Measurements from ENCODE around the gene EPHA8.

DNA sequence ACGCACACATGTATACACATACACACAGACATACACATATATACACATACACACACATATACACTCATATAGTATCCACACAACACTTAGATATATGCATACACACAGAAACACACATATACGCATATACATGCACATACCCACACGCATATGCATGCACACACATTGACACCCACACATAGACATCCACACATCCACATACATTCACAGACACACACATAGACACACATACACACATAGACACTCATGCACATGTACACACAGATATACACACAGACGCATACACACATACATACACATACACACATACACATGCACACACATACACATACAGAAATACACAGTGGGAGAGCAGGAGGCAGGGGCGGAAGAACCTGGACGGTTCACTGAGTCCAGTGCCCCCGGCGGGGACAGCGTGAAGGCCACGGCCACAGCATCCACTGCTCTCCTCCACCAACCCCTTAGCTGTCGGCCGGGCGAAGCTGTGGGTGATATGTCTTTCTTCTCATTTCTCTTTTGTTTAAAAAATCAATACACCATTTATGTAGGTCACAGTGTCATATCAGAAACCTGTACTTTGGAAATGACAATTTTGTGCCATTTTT lies 86.9 kb downstream of the EPHA8 start:
- TF ChIP-seq, protein P1, sequence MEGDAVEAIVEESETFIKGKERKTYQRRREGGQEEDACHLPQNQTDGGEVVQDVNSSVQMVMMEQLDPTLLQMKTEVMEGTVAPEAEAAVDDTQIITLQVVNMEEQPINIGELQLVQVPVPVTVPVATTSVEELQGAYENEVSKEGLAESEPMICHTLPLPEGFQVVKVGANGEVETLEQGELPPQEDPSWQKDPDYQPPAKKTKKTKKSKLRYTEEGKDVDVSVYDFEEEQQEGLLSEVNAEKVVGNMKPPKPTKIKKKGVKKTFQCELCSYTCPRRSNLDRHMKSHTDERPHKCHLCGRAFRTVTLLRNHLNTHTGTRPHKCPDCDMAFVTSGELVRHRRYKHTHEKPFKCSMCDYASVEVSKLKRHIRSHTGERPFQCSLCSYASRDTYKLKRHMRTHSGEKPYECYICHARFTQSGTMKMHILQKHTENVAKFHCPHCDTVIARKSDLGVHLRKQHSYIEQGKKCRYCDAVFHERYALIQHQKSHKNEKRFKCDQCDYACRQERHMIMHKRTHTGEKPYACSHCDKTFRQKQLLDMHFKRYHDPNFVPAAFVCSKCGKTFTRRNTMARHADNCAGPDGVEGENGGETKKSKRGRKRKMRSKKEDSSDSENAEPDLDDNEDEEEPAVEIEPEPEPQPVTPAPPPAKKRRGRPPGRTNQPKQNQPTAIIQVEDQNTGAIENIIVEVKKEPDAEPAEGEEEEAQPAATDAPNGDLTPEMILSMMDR (IDR thresholded peaks at IDR 0.05): no peak
- TF ChIP-seq POLR2A (IDR thresholded peaks at IDR 0.05) (no peak), POLR2AphosphoS5 (IDR thresholded peaks at IDR 0.05; ENCODE audit: insufficient read depth in 1 of 2, low read depth in 1 of 2) (no peak)

Data from vagina (tissue), 2 donors.